Stimulated activated CD8-positive, alpha-beta memory T cell treated with anti-CD3 and anti-CD28 coated beads, Interleukin-7, amount 100 ng/mL, for 24 hours (primary cell): ENCODE results near the gene MYO1D.
A peak's percentile ranks its signal among the peaks of the same experiment; 100 is the strongest.
"Not testable (repeated sequence)": the region's sequence is repeated elsewhere in the genome, so short reads cannot be mapped to it uniquely, and the experiment has no call there.

Experiments
- DNase-seq: peaks from one replicate; pipeline ENCODE4 v3.0.0-alpha.2; 2020; ENCODE audit warnings: low read depth

The MYO1D gene

GRCh38 chr17:32453370-32453769 is 423.6 kb downstream of the MYO1D start:
- DNase-seq = no peak

- DNase-seq = no peak
These were observed 424.6 kb downstream of the MYO1D start for GRCh38 chr17:32452281-32452680.

GRCh38 chr17:32451879-32452278 is 425.0 kb downstream of the MYO1D start:
- DNase-seq = no peak

- not testable (repeated sequence) for DNase-seq
These were observed 426.5 kb downstream of the MYO1D start for GRCh38 chr17:32450379-32450778.

- no peak for DNase-seq
These were observed 427.0 kb downstream of the MYO1D start for GRCh38 chr17:32449963-32450362.

GRCh38 chr17:32446949-32447348 is 430.0 kb downstream of the MYO1D start:
- no peak for DNase-seq

- no peak for DNase-seq
These were observed 431.0 kb downstream of the MYO1D start for GRCh38 chr17:32445971-32446370.

GRCh38 chr17:32445497-32445896 is 431.4 kb downstream of the MYO1D start:
- no peak for DNase-seq

- no peak for DNase-seq
These were observed 431.9 kb downstream of the MYO1D start for GRCh38 chr17:32445074-32445415.

GRCh38 chr17:32444301-32445073 is 432.4 kb downstream of the MYO1D start, which contains the start of gene PSMD11:
PSMD11 (plus strand) TSS chr17:32444510; CDS start chr17:32444524, 14 bp downstream.
- peak; percentile 97 for DNase-seq

GRCh38 chr17:32443827-32444300 is 433.1 kb downstream of the MYO1D start:
- DNase-seq = no peak
